ENCODE measurements around the gene ARID1B.

DNA sequence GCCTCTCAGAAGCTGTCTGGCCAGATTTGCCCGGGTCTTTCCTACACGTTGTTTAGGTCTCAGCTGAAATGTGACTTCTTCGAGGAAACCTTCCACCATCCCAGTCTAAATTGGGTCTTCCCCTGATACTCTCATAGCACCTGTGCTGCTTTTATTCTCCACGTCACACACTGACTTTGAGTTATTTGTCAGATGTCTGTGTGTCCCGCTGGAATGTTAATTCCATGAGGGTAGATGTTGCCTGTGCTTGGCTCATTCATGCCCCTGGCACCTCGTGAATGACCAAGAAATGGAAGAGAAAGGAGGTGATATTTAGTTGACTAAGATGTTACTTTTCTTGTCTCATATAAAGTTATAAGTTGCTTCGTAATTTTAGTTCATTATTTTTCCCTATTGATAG lies 348.4 kb downstream of the ARID1B start:
- TF ChIP-seq, protein P1, sequence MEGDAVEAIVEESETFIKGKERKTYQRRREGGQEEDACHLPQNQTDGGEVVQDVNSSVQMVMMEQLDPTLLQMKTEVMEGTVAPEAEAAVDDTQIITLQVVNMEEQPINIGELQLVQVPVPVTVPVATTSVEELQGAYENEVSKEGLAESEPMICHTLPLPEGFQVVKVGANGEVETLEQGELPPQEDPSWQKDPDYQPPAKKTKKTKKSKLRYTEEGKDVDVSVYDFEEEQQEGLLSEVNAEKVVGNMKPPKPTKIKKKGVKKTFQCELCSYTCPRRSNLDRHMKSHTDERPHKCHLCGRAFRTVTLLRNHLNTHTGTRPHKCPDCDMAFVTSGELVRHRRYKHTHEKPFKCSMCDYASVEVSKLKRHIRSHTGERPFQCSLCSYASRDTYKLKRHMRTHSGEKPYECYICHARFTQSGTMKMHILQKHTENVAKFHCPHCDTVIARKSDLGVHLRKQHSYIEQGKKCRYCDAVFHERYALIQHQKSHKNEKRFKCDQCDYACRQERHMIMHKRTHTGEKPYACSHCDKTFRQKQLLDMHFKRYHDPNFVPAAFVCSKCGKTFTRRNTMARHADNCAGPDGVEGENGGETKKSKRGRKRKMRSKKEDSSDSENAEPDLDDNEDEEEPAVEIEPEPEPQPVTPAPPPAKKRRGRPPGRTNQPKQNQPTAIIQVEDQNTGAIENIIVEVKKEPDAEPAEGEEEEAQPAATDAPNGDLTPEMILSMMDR (IDR thresholded peaks at IDR 0.05; ENCODE audit: insufficient read depth, low read depth, low read length), result no peak
- no peak for TF ChIP-seq EZH2 (IDR thresholded peaks at IDR 0.05; ENCODE audit: insufficient read depth, low read length)

Data from astrocyte (in vitro differentiated cells and primary cell).